GM18867 (cell line): ENCODE measurements around the gene MTRF1L.

Experiments used
- ATAC-seq: cut with Tn5 transposase; IDR thresholded peaks from one replicate; pipeline ENCODE4 v1.9.1; 2021; ENCODE audit warnings: mild to moderate bottlenecking, moderate library complexity; ENCODE audit not compliant: unreplicated experiment

Gene MTRF1L, protein sequence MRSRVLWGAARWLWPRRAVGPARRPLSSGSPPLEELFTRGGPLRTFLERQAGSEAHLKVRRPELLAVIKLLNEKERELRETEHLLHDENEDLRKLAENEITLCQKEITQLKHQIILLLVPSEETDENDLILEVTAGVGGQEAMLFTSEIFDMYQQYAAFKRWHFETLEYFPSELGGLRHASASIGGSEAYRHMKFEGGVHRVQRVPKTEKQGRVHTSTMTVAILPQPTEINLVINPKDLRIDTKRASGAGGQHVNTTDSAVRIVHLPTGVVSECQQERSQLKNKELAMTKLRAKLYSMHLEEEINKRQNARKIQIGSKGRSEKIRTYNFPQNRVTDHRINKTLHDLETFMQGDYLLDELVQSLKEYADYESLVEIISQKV

DNA sequence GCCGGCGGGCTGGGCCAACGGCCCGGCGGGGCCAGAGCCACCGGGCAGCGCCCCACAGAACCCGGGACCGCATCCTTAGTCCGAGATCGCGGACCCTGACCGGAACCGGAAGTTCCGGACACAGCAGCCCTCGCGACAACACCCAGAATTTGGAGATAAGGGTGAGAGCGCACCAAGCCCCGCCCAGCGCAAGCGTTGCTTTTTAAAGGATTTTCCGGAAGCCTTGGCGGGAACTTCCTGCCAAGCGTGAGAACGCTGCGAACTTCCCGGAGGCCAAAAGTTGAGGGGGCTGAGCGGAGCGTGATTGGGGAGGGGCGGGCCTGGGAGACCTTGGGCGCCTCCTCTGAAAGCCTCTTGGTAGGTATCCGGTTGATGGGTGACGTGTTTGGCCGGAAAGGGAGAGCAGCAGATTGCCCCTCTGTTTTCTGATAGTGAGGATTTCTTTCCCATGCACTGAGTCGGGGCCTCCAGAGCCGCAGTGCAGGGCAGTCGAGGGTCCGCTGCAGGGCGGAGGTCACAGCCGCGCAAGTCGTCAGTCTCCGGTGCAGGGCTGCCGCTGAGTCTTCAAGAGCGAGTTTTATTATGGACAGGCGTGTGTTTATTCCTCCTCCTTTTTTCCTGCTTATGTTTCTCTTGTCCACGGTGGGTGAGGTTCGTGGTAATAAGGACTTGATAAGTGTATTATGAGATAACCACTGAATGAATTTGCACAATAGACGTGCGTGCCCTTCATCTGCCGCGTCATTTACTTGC, at the start of gene MTRF1L:
Gene MTRF1L (minus strand): TSS at position 97 of the 753 bp plus-strand sequence. CDS start 24 bp downstream, at position 73.
- ATAC-seq: peak; percentile 95

DNA sequence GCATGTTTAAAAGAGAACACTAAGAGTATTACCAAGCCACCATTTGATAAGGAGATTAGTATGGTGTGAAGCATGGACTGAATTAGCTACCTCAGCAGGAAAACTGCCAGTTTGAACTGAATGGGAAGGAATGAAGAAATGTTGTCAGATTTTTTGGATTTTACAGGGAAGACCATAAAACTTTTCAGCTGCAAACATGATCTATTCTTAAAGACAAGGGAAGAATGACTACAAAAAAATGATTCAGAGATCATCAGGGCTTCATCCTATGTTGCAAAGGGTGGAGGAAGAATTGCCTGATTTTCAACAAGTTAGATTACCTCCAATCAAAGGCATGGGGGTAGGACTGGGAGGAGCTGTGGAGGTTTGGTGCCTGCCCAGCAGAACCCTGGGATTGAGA, 49.3 kb upstream of the MTRF1L start:
- ATAC-seq: no peak

DNA sequence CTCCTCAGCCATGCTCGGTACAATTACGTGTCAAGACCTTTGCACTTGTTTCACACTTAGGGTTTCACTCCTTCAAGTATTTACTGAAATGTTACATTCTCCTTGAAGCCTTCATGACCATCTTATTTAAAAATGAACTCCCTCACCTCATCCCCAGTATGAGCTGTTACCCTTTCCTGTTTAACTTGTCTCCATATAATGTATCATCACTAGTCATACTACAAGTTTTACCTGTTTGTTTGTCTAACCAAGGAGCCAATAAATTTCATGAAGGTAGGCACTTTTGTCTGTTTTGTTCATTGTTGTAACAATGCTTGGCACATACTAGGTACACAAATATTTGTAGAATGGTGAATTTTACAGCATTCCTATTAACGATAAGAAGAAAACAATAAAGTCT, 46.1 kb upstream of the MTRF1L start:
- ATAC-seq: no peak

DNA sequence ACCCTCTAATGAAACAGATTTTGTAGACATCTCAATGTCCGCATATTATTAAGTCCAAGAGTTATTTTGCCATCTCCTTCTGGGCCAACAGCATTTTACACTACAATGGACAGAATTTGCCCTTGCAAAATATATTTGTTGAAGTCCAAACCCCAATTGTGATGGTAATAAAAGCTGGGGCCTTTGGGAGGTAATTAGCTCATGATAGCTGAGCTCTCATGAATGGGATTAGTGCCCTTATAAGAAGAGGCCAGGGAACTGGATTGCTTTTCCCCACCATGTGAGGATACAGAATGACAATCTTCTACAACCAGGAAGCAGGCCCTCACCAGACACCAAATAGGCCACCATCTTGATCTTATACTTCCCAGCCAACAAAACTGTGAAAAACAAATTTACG, 44.9 kb upstream of the MTRF1L start:
- no peak for ATAC-seq

DNA sequence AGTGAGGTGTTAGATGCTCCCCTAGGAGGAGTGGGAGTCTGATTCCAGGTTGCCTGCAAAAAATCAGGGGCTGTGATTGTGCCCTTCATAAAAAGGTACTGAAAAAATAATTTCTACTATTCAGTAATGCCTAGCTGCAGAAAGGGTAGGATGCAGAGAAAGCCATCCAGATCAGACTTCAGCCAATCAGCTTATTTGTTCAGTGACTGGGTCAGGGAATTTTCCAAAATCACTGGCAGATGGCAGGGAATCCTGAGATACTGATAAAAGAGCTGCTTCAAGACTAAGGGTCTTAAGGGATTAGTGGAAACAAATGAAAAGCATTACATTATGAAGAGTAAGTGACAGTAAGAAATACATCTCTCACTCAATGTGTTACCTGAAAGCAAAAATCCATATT, 42.8 kb upstream of the MTRF1L start:
- ATAC-seq: no peak

DNA sequence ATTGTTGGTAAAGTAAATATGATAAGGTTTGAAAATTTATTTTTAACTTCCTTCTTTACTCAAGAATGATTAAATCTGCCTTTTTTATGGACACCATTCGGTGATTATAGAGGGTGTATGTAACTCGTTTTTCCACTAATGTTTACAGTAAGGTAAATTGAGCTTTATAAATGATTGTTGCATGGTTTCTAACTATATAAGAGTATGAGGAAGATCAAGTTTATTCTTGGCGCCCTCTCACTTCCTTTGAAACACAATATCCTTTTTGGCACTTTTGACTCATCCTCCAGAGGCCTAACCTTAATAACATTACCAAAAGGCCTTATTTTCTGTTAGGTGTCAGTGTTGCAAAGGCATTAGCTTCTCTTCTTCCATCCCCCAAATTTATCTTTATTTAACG, 41.8 kb upstream of the MTRF1L start:
- no peak for ATAC-seq

DNA sequence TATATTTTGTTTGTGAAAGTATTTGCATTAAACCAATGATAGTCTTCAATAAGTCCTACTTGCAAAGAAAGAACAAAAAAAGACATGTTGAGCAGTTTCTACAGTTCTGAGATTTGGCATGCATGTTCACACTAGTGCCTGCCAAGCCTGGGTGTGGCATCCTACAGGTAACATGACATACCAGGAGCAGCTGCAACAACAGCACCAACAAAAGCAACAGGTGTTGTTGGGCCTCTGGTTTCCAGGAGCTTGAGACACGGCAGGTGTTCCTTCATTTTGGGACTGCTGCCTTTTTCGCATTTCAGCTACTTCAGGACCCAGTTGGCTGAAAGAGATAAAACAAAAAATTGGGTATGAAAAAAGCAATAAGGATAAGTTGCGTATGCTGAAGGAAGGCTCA, 41.2 kb upstream of the MTRF1L start:
- no peak for ATAC-seq

DNA sequence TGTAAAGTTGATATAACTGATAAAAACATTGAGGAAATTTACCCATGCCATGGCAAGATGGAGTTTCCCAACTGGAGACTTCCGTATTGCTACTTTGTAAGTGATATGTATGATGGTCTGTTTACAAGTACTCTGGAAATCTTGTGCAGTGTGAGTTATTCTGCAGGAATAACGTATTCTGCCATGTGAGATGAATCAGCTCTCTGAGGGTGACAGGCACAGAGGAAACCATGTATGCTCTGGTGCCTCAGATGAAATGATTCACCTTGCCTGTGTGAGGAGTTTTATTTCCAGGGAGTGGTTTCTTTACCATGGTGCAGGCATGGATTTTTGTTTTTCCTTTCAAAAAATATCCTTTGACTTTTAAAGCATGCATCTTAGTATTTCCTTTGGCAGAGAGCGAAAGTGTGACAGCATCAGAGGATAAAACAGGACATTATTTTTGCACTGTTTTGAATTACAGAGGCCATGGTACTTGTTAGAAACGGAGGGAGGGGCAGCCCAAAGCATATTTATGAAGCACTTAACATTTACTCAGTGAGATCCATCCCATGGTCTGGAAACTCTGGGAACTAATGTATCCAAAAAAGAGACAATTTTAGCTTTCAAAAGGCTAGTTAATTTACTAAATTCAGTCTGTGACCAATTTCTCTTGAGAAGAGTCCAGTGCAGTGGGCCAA, 36.0 kb upstream of the MTRF1L start:
- no peak for ATAC-seq

DNA sequence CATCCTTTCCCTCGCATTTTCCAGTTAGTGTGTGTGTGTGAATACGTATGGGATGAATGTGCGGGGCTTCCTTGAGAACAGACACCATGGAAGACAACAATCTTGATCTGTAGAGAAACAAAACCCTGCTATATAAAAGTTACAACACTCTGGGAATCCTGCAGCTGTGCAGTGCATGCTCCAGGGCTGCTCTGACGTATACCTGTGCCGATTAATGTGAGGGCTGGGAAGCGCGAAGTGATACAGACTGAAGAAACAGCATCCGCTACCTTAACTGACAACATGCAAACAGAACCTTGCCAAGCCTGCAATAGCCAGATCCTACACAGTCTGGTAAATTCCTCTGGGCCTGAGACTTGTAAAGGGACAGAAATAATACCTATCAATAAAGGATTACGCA, 31.6 kb upstream of the MTRF1L start:
- no peak for ATAC-seq

DNA sequence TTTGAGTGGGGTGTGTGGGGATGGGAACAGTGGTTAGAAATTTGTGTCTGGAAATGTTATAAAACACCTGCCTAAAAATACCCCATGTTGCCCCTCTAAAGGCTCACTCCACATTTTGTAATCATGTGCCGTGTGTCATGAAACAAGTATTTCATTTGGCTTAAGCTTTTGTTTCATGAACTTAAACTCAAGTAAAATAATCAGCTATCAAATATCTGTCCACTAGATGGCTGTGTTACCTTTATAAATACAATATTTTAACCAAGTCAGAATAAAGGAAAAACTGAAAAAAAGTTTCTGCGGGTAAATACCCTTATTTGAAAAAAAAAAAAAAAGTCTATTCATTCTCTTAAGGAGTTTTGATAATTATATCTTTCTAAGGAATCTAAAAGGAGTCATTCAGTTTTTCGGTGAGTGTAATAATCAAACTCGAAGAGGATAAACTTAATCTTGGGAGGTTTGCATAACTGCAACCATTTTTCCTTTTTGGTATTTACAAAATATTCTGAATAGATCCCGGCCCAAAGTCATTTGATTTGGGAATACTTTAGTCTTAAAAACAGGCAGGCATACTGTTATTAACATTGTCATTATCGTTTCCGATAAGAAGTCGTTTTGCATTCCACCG, 29.9 kb upstream of the MTRF1L start:
- no peak for ATAC-seq

DNA sequence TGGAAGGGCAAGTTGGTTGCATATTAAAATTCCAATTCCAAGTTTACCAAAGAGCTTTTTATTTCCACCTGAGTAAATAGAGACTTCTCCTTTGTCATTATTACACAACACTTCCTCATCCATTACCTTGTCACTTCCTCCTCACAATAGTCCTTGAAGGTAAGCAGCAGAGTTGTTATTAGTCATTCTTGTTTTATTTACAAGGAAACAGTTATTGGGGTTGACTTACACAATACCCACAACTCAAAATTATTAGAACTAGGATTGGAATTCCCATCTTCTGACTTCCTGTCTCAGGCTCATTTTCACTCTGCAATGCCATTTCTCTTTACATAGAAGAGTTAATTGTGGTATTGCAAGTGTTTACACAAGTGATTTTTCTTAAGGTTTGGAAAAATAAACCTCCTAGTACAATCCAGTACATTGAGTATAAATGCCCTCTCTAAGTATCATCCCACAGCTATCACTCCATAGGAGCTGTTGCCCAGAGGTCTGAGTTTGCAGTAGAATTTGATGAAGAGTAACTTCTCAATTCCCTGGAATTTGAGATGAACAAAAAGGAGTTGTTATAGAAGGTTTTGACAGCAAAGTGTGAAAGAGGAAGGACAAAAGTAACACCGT, 28.9 kb upstream of the MTRF1L start:
- ATAC-seq: no peak

DNA sequence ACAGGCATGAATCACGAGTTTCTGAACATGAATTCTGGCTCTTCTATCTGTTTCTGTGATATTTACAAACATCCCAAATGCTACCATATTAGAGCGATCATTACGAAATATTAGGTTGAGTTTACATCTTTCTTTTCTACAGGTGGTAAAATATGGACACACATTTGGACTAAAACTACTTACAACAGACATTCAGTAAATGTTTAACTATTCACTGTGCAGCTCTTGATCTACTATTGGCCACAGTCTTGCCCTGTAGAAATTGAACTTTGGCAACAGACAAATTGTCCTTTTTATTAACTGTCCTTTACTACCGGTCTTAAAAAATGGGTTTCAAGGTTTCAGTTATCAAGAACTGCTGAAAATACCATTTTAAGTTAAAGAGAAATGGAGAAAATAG, 26.5 kb upstream of the MTRF1L start:
- no peak for ATAC-seq

DNA sequence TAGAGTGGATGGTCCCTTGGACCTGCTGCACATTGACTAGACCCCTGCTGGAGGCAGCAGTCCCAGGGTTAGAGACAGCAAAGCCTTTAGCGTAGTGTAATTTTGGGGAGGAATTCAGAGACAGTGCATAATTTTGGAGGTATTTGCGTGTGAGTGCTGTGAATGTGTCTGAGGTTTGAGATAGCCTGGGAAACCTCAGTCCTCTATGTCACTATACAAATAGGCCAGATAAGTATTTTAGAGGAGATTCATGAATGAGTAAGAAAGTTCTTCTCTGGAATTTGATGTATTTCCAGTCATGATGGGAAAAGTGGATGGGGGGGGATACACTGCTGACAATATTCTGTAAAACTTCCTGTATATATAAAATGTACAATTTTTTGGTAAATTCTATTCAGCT, 25.8 kb upstream of the MTRF1L start:
- no peak for ATAC-seq

DNA sequence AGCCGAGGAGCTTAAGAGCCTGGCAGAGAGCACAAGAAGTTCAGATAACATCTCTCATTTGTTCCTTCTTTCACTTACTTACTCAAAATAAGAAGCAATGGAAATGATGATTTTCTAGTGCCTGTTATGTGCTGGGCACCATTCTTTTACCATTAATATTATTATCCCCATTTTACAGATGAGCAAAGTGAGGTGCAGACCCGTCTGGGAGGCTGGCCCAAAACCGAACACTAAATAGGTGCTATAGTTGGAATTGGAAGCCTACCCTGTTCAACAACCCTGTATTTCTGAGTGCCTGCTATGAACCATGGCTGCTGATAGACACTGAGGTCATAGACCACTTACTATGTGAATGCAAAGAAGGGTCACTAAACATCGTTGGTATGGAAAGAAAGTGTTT, 25.0 kb upstream of the MTRF1L start:
- no peak for ATAC-seq

DNA sequence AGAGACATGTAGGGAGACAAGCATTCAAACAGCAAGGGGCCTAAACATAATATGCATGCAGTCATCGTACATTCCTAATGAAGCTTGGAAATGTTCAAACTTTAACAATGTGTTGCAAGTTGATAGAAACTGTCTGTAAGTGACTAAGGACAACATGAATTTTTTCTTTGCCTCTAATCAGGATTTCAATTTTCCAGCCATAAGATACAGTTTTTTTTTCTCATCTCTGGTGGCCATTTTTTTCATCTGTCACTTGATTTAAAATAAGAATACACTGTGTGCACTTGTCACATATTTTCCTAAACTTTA, 22.2 kb upstream of the MTRF1L start:
- ATAC-seq: no peak

DNA sequence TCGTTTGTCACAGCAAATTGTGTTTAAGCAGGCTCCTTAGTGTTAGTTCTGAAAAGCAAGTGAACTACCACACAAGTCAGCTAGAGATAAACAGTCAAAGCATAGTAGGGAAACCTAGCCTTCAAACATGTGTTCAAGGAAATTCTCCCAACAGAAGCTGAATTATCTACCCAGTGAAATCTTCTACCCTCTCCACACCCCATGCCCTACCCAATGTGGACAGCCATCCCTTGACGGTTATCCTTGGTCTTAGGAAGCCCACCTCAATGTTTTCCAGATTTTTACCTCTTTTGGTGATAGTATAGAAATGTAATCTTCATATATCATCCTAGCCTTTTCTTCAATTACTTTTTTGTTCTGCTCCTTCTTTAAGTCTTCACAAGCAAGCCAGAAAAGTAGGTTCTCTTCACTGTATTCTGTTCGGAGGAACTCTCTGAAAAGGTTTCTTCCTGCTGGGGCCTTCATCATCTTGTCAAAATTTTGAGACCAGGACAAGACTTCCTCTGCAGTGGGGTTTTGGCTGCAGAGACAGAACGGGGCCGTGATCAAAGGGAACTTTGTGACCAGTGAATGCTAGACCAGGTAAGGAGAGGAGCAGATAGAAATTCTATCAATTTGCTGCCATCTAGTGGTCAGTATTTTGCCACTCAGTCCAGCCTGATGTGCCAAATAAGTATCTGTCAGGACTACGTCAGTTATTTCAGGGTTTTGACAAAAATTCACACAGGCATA, 21.6 kb upstream of the MTRF1L start:
- ATAC-seq: peak; percentile 99

DNA sequence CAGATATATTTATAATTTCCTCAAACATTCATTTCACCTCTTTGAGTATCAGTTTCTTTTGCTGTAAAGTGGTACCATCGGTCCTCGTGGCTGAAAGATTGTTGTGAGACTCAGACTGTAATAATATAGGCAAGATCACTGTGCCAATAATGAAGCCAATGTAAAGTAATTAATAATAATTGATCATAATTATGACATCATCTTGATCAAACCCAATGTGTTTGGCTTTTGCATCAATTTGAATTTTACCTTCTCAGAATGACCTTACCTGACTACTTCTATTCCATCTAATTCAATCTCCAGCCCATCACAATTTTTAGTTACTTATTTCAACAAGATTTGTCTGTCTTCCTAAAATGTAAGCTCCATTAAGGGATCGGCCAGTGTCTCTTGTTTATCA, 15.8 kb upstream of the MTRF1L start:
- ATAC-seq: no peak

DNA sequence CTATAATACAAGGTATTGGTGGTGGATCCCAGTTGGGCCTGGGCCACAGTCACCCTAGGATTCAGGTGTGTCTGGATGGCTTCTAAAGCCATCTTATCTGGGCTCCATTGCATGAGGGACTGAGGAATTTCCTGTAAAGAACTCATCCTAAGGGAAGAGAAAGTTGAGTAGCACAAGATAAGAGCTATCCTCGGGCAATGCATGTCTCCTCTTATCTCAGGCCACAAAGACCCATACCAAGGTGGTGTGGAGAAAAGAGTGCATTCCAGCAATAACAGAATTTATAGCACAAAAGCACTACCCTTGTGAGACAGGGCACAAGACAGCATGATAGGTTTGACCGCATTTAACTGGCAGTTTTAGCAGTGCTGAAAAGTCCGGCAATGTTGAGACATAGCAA, 14.3 kb upstream of the MTRF1L start:
- no peak for ATAC-seq

DNA sequence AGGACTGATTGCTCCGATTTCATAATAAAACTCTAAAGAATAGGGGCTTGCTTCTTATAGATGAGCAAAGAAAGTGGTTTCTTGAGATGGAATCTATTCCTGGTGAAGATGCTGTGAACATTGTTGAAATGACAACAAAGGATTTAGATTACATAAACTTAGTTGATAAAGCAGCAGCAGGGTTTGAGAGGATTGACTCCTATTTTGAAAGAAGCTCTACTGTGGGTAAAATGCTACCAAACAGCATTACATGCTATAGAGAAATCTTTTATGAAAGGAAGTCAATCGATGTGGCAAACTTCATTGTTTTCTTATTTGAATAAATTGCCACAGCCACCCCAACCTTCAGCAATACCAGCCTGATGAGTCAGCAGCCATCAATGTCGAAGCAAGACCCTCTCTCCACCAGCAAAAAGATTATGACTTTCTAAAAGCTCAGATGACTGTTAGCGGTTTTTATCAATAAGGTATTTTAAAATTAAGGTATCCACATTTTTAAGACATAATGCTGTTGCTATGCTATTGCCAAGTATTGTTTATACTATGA, 12.7 kb upstream of the MTRF1L start:
- ATAC-seq: no peak

DNA sequence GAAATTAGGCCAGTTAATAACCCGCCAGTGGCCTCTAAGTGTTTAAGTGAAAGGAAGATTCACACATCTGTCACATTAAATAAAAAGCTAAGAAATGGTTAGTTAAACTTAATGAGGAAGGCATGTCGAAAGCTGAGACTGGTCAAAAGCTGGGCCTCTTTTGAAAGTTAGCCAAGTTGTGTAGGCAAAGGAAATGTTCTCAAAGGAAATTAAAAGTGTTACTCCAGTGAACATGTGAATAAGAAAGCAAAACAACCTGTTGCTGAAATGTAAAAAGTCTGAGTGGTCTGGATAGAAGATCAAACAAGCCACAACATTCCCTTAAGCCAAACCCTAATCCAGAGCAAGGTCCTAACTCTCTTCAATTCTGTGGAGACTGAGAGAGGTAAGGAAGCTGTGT, 10.9 kb upstream of the MTRF1L start:
- ATAC-seq: no peak
